Neutrophil (primary cell): Measurements from ENCODE around the gene C12orf54.

ENCODE experiments used
- H3K27ac ChIP-seq: fragments of 200-600 bp; sonication (generic); 2 replicates; pipeline ENCODE4 v1.5.1; 2016; ENCODE audit warnings: mild to moderate bottlenecking, moderate library complexity
- H3K27me3 ChIP-seq: fragments of 200-600 bp; sonication (generic); 2 replicates; pipeline ENCODE4 v1.6.0; 2016; ENCODE audit warnings: mild to moderate bottlenecking
- H3K36me3 ChIP-seq: fragments of 200-600 bp; sonication (generic); 2 replicates; pipeline ENCODE4 v1.5.1; 2017
- H3K4me1 ChIP-seq, 2 experiments: fragments of 200-600 bp in 1 of 2; sonication (generic) in 1 of 2; 1 replicate in 1 of 2; 2 replicates in 1 of 2; pipeline versions ENCODE4 v1.5.1 to v1.6.1; 2013 to 2016; ENCODE audit warnings: low read depth in 1 of 2, low read length in 1 of 2, mild to moderate bottlenecking in 1 of 2, moderate library complexity in 1 of 2; ENCODE audit not compliant: control insufficient read depth in 1 of 2, insufficient read depth in 1 of 2
- H3K4me3 ChIP-seq, 2 experiments: fragments of 200-600 bp in 1 of 2; sonication (generic) in 1 of 2; 1 replicate in 1 of 2; 2 replicates in 1 of 2; pipeline ENCODE4 v1.5.1; 2013 to 2016; ENCODE audit warnings: low read depth in 1 of 2, low read length in 1 of 2, mild to moderate bottlenecking in 1 of 2, moderate library complexity in 1 of 2
- H3K9me3 ChIP-seq: fragments of 200-600 bp; sonication (generic); 2 replicates; pipeline ENCODE4 v1.5.1; 2016
- CTCF ChIP-seq: fragments of 200-600 bp; sonication (generic); IDR thresholded peaks from 2 replicates; pipeline ENCODE4 v1.5.1; 2016; ENCODE audit warnings: antibody characterized with exemption

C12orf54 gene

GRCh38 chr12:48542300-48542928 is 60.1 kb downstream of the C12orf54 start:
- Histone ChIP-seq H3K4me1 (no peaks in the 10 kb centered on the region), H3K27ac (no peak overlapping the region), H3K36me3 (no peaks in the 10 kb centered on the region), H3K9me3 (no peaks in the 10 kb centered on the region), H3K27me3 (peaks cover 29% of the 10 kb centered on the region), H3K4me3 (no peak overlapping the region)
- no peak for TF ChIP-seq CTCF

GRCh38 chr12:48545833-48546469 is 63.7 kb downstream of the C12orf54 start:
- Histone ChIP-seq H3K4me3 (no peak overlapping the region), H3K27ac (no peak overlapping the region), H3K36me3 (no peaks in the 10 kb centered on the region), H3K27me3 (peaks cover 21% of the 10 kb centered on the region), H3K9me3 (no peaks in the 10 kb centered on the region), H3K4me1 (no peaks in the 10 kb centered on the region)
- no peak for TF ChIP-seq CTCF
